Activated CD4-positive, alpha-beta T cell treated with anti-CD3 and anti-CD28 coated beads, Interleukin-2, amount 50 U/mL, for 4 hours (primary cell): ENCODE measurements around the gene SLC6A8.

Source experiments
- DNase-seq, 2 experiments: peaks; one replicate each; pipeline ENCODE4 v3.0.0-alpha.2; 2020

The SLC6A8 gene

GRCh38 chrX:153687121-153688039 lies at the start of gene SLC6A8:
Gene SLC6A8 (plus strand): TSS chrX:153687926. CDS start chrX:153688575, 649 bp downstream.
- DNase-seq = peak; percentile 6 to 12

GRCh38 chrX:153638041-153638371 lies 49.7 kb upstream of the SLC6A8 start:
- no peak for DNase-seq

GRCh38 chrX:153638436-153639176 lies 49.1 kb upstream of the SLC6A8 start:
- no peak for DNase-seq

- no peak for DNase-seq
These were observed 48.3 kb upstream of the SLC6A8 start for GRCh38 chrX:153639177-153640044.

- DNase-seq = no peak
These were observed 47.6 kb upstream of the SLC6A8 start for GRCh38 chrX:153640045-153640686.

- DNase-seq = no peak
These were observed 46.8 kb upstream of the SLC6A8 start for GRCh38 chrX:153640736-153641575.

- no peak for DNase-seq
These were observed 46.1 kb upstream of the SLC6A8 start for GRCh38 chrX:153641627-153642026.

GRCh38 chrX:153642051-153642654 lies 45.6 kb upstream of the SLC6A8 start:
- no peak for DNase-seq

- no peak for DNase-seq
These were observed 44.9 kb upstream of the SLC6A8 start for GRCh38 chrX:153642655-153643430.

GRCh38 chrX:153643431-153644351 lies 44.0 kb upstream of the SLC6A8 start:
- no peak for DNase-seq

- no peak for DNase-seq
These were observed 43.2 kb upstream of the SLC6A8 start for GRCh38 chrX:153644356-153645125.

- DNase-seq = no peak
These were observed 42.6 kb upstream of the SLC6A8 start for GRCh38 chrX:153645151-153645550.

GRCh38 chrX:153645921-153646488 lies 41.7 kb upstream of the SLC6A8 start:
- no peak for DNase-seq

- no peak for DNase-seq
These were observed 40.9 kb upstream of the SLC6A8 start, which contains the start of gene DUSP9 for GRCh38 chrX:153646620-153647373. Gene DUSP9 (plus strand): TSS chrX:153647203. CDS start chrX:153647954, 751 bp downstream.

GRCh38 chrX:153647461-153648357 lies 40.0 kb upstream of the SLC6A8 start:
- no peak for DNase-seq
